ENCODE data around the gene COBL. TPM values are rescaled to one million over a fixed set of nuclear protein-coding genes. Genes with fewer than 3 reads are reported as not detected.
A peak's percentile ranks its signal among the peaks of the same experiment; 100 is the strongest.

The COBL gene
- total RNA-seq, 1 donor from 2014 or later: 6.3 TPM

DNA sequence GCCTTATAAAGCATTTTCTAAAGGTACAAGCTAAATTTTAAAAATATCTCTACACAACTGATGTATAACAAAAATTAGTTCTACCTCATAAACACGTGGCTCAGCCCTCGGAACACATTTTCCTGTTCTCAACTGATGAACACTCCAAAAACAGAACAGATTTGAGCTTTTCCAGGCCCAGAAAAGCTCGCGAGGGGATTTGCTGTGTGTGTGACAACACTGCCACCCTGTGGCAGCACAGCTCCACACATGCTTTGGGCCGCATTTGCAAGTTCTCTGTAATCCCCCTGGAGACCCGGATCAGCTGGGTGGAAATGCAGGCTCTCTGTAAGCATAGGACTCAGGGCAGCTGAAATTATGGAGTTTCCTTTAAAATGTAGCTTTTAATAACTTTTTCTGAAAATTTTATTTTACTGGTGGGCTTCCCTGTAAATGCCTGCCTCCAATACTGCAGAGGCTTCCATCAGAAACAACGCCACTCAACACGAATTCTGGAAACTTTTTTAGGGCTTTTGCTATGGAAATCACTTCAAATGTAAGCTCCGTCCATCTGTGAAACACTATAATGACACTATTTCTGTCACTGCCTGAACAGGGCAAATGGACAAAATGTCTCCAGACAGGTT, 155.5 kb downstream of the COBL start:
- no peaks in the 10 kb centered on the region for H3K4me1 ChIP-seq
- peaks cover 9% of the 10 kb centered on the region for H3K27me3 Mint-ChIP-seq (ENCODE audit: insufficient read depth, low read depth)
- H3K4me3 ChIP-seq: no peak overlapping the region
- H3F3A ChIP-seq (ENCODE audit: low read depth): no peaks in the 10 kb centered on the region
- no peak overlapping the region for H3K27ac Mint-ChIP-seq
- no peaks in the 10 kb centered on the region for H3K9me3 Mint-ChIP-seq
- no peak overlapping the region for H3K9ac ChIP-seq
- H3K4me3 Mint-ChIP-seq: no peak overlapping the region
- H3K4me2 ChIP-seq: no peak overlapping the region
- H3K27ac ChIP-seq: no peak overlapping the region
- H3K9me3 ChIP-seq (ENCODE audit: low read depth): no peaks in the 10 kb centered on the region
- no peaks in the 10 kb centered on the region for H3K79me2 ChIP-seq (ENCODE audit: low read depth)
- H3K27me3 ChIP-seq: no peaks in the 10 kb centered on the region
- H2AFZ ChIP-seq (replicated peaks): no peak overlapping the region
- DNase-seq (ENCODE audit: low spot score): peak; percentile 85
- H3K36me3 Mint-ChIP-seq: no peaks in the 10 kb centered on the region
- no peaks in the 10 kb centered on the region for H4K20me1 ChIP-seq (ENCODE audit: low read depth)
- H3K36me3 ChIP-seq: no peaks in the 10 kb centered on the region
- H3K4me1 Mint-ChIP-seq: peaks cover 13% of the 10 kb centered on the region
- TF ChIP-seq EZH2 (IDR thresholded peaks at IDR 0.05) (no peak), CTCF (IDR thresholded peaks at IDR 0.05) (peak; percentile 99), EZH2phosphoT487 (IDR thresholded peaks at IDR 0.05) (no peak)

DNA sequence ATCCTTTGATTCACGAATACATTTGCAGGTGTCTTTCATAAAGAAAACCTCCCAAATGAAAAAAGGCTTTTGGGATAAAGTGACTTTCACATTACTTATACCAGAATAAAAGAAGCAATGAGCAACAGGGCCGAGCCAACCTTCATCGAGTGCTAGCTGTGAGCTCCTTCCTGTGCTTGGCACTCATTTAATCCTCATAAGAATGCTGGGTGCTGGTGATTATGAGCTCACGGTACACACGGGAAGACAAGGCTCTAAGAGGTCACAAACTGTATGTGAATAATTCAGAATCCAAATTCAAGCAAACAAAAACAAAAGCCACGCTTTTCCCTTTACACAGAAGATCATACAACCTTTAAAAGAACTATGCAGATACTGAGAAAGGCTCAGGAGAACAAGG, 156.2 kb downstream of the COBL start:
- no peaks in the 10 kb centered on the region for H3F3A ChIP-seq (ENCODE audit: low read depth)
- TF ChIP-seq EZH2phosphoT487 (IDR thresholded peaks at IDR 0.05): no peak
- no peak for TF ChIP-seq CTCF (IDR thresholded peaks at IDR 0.05)
- TF ChIP-seq EZH2 (IDR thresholded peaks at IDR 0.05): no peak

GRCh38 chr7:51158742-51159445, 157.7 kb downstream of the COBL start:
- Histone ChIP-seq H3K79me2 (ENCODE audit: low read depth) (no peaks in the 10 kb centered on the region), H3K9me3 (ENCODE audit: low read depth) (no peaks in the 10 kb centered on the region), H3K36me3 (no peaks in the 10 kb centered on the region), H3K27ac (no peak overlapping the region), H4K20me1 (ENCODE audit: low read depth) (no peaks in the 10 kb centered on the region), H3K4me1 (no peaks in the 10 kb centered on the region), H3K4me2 (no peak overlapping the region), H3F3A (ENCODE audit: low read depth) (no peaks in the 10 kb centered on the region), H2AFZ (replicated peaks) (no peak overlapping the region), H3K27me3 (no peaks in the 10 kb centered on the region), H3K4me3 (no peak overlapping the region), H3K9ac (no peak overlapping the region)
- Mint-ChIP-seq H3K4me3 (no peak overlapping the region), H3K9me3 (no peaks in the 10 kb centered on the region), H3K36me3 (no peaks in the 10 kb centered on the region), H3K27ac (no peak overlapping the region), H3K4me1 (peaks cover 13% of the 10 kb centered on the region), H3K27me3 (ENCODE audit: insufficient read depth, low read depth) (peaks cover 9% of the 10 kb centered on the region)
- no peak for DNase-seq (ENCODE audit: low spot score)
- TF ChIP-seq EZH2 (IDR thresholded peaks at IDR 0.05) (no peak), CTCF (IDR thresholded peaks at IDR 0.05) (no peak), EZH2phosphoT487 (IDR thresholded peaks at IDR 0.05) (no peak)

More for the DNA sequence above, 156.2 kb downstream of the COBL start:
- no peak for DNase-seq (ENCODE audit: low spot score)
- Histone ChIP-seq H3K9ac (no peak overlapping the region), H3K4me2 (no peak overlapping the region), H3K27me3 (no peaks in the 10 kb centered on the region), H3K27ac (no peak overlapping the region), H3K79me2 (ENCODE audit: low read depth) (no peaks in the 10 kb centered on the region), H2AFZ (replicated peaks) (no peak overlapping the region), H3K9me3 (ENCODE audit: low read depth) (no peaks in the 10 kb centered on the region), H3K36me3 (no peaks in the 10 kb centered on the region), H4K20me1 (ENCODE audit: low read depth) (no peaks in the 10 kb centered on the region), H3K4me1 (no peaks in the 10 kb centered on the region), H3K4me3 (no peak overlapping the region)
- Mint-ChIP-seq H3K27ac (no peak overlapping the region), H3K4me3 (no peak overlapping the region), H3K4me1 (peaks cover 13% of the 10 kb centered on the region), H3K9me3 (no peaks in the 10 kb centered on the region), H3K27me3 (ENCODE audit: insufficient read depth, low read depth) (peaks cover 9% of the 10 kb centered on the region), H3K36me3 (no peaks in the 10 kb centered on the region)
